Epithelial cell of prostate (primary cell): ENCODE measurements around the gene DCUN1D4.

Source experiments
- DNase-seq: peaks from one replicate; pipeline ENCODE4 v3.0.0-alpha.2; 2011; ENCODE audit warnings: low read depth, low spot score
- H3K27ac ChIP-seq: fragments of 450-650 bp; 2 replicates; pipeline ENCODE4 v1.5.1; 2017; ENCODE audit warnings: mild to moderate bottlenecking

DCUN1D4 gene

GRCh38 chr4:51842554-51843308, at the start of gene DCUN1D4:
TSS of gene DCUN1D4 (plus strand) at chr4:51843153. CDS start at chr4:51843243, 90 bp downstream.
- peak within 1 kb of the TSS; percentile 89 for H3K27ac ChIP-seq
- peak; percentile 96 for DNase-seq

GRCh38 chr4:51820443-51821234, 22.3 kb upstream of the DCUN1D4 start:
- DNase-seq = no peak
- no peak overlapping the region for H3K27ac ChIP-seq

- DNase-seq = no peak
- H3K27ac ChIP-seq = no peak overlapping the region
These were observed 17.6 kb upstream of the DCUN1D4 start for GRCh38 chr4:51825341-51825740.

- DNase-seq = no peak
- H3K27ac ChIP-seq = no peak overlapping the region
These were observed 12.7 kb upstream of the DCUN1D4 start for GRCh38 chr4:51830156-51830720.

- no peak for DNase-seq
- no peak overlapping the region for H3K27ac ChIP-seq
These were observed 11.8 kb upstream of the DCUN1D4 start for GRCh38 chr4:51831133-51831532.

GRCh38 chr4:51833236-51833635, 9.7 kb upstream of the DCUN1D4 start:
- no peak for DNase-seq

GRCh38 chr4:51835079-51835478, 7.9 kb upstream of the DCUN1D4 start:
- H3K27ac ChIP-seq = no peak overlapping the region
- DNase-seq = no peak

More at GRCh38 chr4:51833236-51833635, 9.7 kb upstream of the DCUN1D4 start:
- H3K27ac ChIP-seq = no peak overlapping the region

GRCh38 chr4:51835855-51836254, 7.1 kb upstream of the DCUN1D4 start:
- no peak overlapping the region for H3K27ac ChIP-seq
- no peak for DNase-seq

GRCh38 chr4:51836549-51836948, 6.4 kb upstream of the DCUN1D4 start:
- no peak overlapping the region for H3K27ac ChIP-seq
- no peak for DNase-seq

GRCh38 chr4:51840781-51841180, 2.2 kb upstream of the DCUN1D4 start:
- DNase-seq = no peak
- H3K27ac ChIP-seq = no peak overlapping the region

- DNase-seq = no peak
- peak overlapping the region; percentile 89 for H3K27ac ChIP-seq
These were observed 793 bp upstream of the DCUN1D4 start for GRCh38 chr4:51842167-51842553.

- peak overlapping the region; percentile 89 for H3K27ac ChIP-seq
- DNase-seq = no peak
These were observed 578 bp downstream of the DCUN1D4 start for GRCh38 chr4:51843309-51844152.

GRCh38 chr4:51844153-51845054, 1.5 kb downstream of the DCUN1D4 start:
- peak; percentile 64 for DNase-seq
- H3K27ac ChIP-seq = peak overlapping the region; percentile 89

- peak overlapping the region; percentile 89 for H3K27ac ChIP-seq
- no peak for DNase-seq
These were observed 2.1 kb downstream of the DCUN1D4 start for GRCh38 chr4:51845055-51845426.

- DNase-seq = no peak
- H3K27ac ChIP-seq = no peak overlapping the region
These were observed 2.8 kb downstream of the DCUN1D4 start for GRCh38 chr4:51845711-51846110.

- no peak overlapping the region for H3K27ac ChIP-seq
- DNase-seq = no peak
These were observed 6.5 kb downstream of the DCUN1D4 start for GRCh38 chr4:51849430-51849829.

GRCh38 chr4:51850294-51850693, 7.3 kb downstream of the DCUN1D4 start:
- no peak overlapping the region for H3K27ac ChIP-seq
- DNase-seq = no peak

- DNase-seq = no peak
These were observed 8.4 kb downstream of the DCUN1D4 start for GRCh38 chr4:51851090-51851936.

GRCh38 chr4:51851937-51852290, 9.0 kb downstream of the DCUN1D4 start:
- DNase-seq = no peak
- no peak overlapping the region for H3K27ac ChIP-seq

More at GRCh38 chr4:51851090-51851936, 8.4 kb downstream of the DCUN1D4 start:
- no peak overlapping the region for H3K27ac ChIP-seq
